ENCODE results near the gene KHDC3L. TPM values are rescaled to one million over a fixed set of nuclear protein-coding genes. Genes with fewer than 3 reads are reported as not detected.

Gene KHDC3L
- total RNA-seq, 1 donor from 2014 or later = not detected

DNA sequence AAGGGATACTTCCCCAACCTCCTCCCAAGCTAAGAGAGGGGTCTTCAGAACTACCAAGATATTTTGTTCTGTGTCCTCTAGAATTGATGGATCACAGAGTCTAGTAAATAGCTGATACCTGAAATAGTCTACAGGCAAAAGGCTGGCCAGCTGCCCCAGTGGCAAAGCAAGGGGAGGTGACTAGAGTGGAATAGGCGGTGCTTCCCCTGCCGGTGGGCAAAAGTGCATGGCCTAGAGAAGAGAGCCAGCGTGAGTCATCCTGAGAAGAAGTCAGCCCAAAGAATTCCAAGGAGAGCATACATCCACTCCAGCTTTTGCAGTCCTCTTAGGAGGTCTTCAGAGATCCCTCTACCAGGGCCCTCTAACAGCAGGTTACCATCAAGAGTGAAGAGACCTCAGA is 23.1 kb upstream of the KHDC3L start:
- DNase-seq (ENCODE audit: low read depth) = no peak
- H3K4me3 ChIP-seq (ENCODE audit: low read depth, low read length) = no peak overlapping the region
- no peak for TF ChIP-seq CTCF (conservative IDR thresholded peaks at IDR 0.05; ENCODE audit: low read depth, low read length)

DNA sequence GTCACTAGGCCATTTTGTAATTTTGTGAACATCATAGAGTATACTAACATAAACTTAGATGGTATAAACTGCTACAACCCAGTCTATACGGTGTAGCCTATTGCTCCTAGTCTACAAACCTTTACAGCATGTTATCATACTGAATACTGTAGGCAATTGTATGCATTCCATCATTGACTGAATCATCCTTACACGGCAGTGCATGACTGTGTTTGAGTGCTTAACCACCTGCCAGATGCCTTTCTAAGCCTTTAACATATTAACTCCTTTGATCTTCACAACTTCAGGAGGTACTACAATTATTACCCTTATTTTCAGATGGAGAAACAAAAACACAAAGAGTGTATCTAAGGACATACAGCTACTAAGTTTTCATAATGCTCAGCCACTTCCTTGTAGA is 22.4 kb upstream of the KHDC3L start:
- TF ChIP-seq CTCF (conservative IDR thresholded peaks at IDR 0.05; ENCODE audit: low read depth, low read length) = no peak
- no peak overlapping the region for H3K4me3 ChIP-seq (ENCODE audit: low read depth, low read length)
- DNase-seq (ENCODE audit: low read depth) = peak; percentile 29

- no peak overlapping the region for H3K4me3 ChIP-seq (ENCODE audit: low read depth, low read length)
- no peak for DNase-seq (ENCODE audit: low read depth)
- no peak for TF ChIP-seq CTCF (conservative IDR thresholded peaks at IDR 0.05; ENCODE audit: low read depth, low read length)
Measured at GRCh38 chr6:73341335-73341734, 21.1 kb upstream of the KHDC3L start.

- DNase-seq (ENCODE audit: low read depth) = no peak
- H3K4me3 ChIP-seq (ENCODE audit: low read depth, low read length) = no peak overlapping the region
- TF ChIP-seq CTCF (conservative IDR thresholded peaks at IDR 0.05; ENCODE audit: low read depth, low read length) = no peak
Measured at GRCh38 chr6:73342174-73342573, 20.3 kb upstream of the KHDC3L start.

- no peak for DNase-seq (ENCODE audit: low read depth)
- no peak for TF ChIP-seq CTCF (conservative IDR thresholded peaks at IDR 0.05; ENCODE audit: low read depth, low read length)
- no peak overlapping the region for H3K4me3 ChIP-seq (ENCODE audit: low read depth, low read length)
Measured at GRCh38 chr6:73343164-73343563, 19.3 kb upstream of the KHDC3L start.

DNA sequence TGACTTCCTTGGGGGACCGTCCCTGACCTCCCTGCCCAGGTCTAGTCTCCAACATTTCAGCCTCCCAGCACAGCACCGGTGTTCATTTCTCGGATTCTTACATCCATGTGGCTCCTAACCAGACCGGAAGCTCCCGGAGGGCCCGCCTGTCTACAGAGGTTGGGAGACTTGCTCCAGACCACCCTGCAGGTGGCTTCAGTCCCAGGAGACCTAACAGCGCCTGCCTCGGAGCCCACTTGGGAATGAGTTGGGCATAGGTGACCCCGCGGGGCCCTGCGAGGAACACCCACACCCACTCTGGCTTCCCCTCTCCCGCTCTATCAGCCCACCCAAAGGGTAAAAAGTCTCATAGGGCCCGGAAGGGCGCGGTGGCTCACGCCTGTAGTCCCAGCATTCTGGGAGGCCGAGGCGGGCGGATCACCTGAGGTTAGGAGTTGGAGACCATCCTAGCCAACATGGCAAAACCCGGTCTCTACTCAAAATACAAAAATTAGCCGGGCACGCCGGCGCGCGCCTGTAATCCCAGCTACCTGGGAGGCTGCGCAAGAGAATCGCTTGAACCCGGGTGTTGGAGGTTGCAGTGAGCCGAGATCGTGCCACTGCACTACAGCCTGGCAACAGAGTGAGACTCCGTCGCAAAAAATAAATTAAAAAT is 13.8 kb upstream of the KHDC3L start:
- no peak for TF ChIP-seq CTCF (conservative IDR thresholded peaks at IDR 0.05; ENCODE audit: low read depth, low read length)
- no peak for DNase-seq (ENCODE audit: low read depth)
- no peak overlapping the region for H3K4me3 ChIP-seq (ENCODE audit: low read depth, low read length)

GRCh38 chr6:73349311-73349710 is 13.1 kb upstream of the KHDC3L start:
- no peak for TF ChIP-seq CTCF (conservative IDR thresholded peaks at IDR 0.05; ENCODE audit: low read depth, low read length)
- DNase-seq (ENCODE audit: low read depth) = no peak
- H3K4me3 ChIP-seq (ENCODE audit: low read depth, low read length) = no peak overlapping the region

Data from epithelial cell of proximal tubule (primary cell).